Epithelial cell of esophagus (primary cell): ENCODE results near the gene JMJD1C.
"Not testable (repeated sequence)": the region's sequence is repeated elsewhere in the genome, so short reads cannot be mapped to it uniquely, and the experiment has no call there.

Source experiments
- DNase-seq: peaks from one replicate; pipeline ENCODE4 v3.0.0; 2010; ENCODE audit warnings: low read depth
- H3K4me3 ChIP-seq: 2 replicates; pipeline ENCODE4 v1.5.1; 2011; ENCODE audit warnings: mild to moderate bottlenecking, low read length, control low read depth
- TF ChIP-seq, protein P1 (sequence below): IDR thresholded peaks from 2 replicates; pipeline ENCODE4 v1.5.1; 2011; ENCODE audit warnings: low read depth, mild to moderate bottlenecking, low read length, control low read depth, inconsistent platforms; ENCODE audit not compliant: insufficient read depth; ENCODE audit errors: missing control alignments

JMJD1C gene

DNA sequence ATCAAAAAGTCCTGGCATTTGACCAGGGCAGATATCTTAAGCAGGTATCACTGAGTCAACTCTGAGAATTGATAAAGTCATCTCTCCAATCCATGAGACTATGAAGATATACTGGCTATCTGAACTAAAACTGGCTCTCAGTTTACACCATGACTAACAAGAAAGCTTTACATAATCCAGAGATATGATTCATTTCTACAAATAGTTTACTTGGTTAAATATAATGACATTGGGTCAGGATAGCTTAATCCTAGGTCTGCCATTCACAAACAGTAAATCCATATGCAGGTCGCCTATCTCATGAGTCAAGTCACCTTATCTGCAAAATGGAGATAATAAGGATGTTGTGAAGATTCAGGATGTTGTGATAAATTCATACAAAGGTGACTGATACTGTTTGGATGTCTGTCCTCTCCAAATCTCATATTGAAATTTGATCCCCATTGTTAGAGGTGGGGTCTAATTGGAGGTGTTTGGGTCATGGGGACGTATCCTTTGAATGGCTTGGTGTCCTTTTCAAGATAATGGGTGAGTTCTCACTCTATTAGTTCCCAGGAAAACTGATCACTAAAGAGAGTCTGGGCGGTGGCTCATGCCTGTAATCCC lies 117.4 kb downstream of the JMJD1C start:
- no peak overlapping the region for H3K4me3 ChIP-seq
- DNase-seq, result peak; percentile 46
- TF ChIP-seq, protein P1, sequence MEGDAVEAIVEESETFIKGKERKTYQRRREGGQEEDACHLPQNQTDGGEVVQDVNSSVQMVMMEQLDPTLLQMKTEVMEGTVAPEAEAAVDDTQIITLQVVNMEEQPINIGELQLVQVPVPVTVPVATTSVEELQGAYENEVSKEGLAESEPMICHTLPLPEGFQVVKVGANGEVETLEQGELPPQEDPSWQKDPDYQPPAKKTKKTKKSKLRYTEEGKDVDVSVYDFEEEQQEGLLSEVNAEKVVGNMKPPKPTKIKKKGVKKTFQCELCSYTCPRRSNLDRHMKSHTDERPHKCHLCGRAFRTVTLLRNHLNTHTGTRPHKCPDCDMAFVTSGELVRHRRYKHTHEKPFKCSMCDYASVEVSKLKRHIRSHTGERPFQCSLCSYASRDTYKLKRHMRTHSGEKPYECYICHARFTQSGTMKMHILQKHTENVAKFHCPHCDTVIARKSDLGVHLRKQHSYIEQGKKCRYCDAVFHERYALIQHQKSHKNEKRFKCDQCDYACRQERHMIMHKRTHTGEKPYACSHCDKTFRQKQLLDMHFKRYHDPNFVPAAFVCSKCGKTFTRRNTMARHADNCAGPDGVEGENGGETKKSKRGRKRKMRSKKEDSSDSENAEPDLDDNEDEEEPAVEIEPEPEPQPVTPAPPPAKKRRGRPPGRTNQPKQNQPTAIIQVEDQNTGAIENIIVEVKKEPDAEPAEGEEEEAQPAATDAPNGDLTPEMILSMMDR, result no peak

DNA sequence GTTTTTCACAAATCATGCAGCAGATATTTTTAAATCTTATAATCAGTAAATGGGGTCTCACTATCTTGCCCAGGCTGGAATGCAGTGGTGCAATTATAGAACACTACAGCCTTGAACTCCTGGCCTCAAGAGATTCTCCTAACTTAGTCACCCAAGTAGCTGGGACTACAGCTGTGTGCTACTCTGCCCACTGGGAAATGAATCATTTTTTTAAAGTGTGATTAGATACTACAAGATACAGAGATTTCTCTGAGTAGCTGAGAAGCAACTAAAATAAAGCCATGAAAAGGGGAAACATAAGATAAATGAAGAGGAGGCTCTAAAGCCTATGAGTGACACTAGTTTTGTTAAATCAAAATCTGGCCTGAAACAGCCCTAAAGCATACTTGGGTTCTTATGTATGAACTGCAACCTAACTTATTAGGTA lies 119.7 kb downstream of the JMJD1C start:
- DNase-seq, result peak; percentile 17
- TF ChIP-seq, protein P1, result no peak
- H3K4me3 ChIP-seq, result no peak overlapping the region

DNA sequence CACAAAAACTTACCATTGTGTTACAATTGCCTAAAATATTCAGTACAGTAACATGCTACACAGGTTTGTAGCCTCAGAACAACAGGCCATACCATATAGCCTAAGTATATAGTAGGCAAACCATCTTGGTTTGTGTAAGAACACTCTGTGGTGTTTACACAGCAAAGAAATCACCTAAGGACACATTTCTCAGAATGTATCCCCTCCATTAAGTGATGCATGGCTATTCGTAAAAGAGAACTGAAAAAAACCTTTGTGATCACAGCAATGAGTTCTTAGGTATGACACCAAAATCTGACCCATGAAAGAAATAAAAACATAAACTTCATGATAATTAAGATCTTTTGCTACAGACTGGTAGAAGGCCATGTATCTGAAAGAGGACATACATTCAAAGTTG lies 121.5 kb downstream of the JMJD1C start:
- TF ChIP-seq, protein P1, result no peak
- no peak overlapping the region for H3K4me3 ChIP-seq
- DNase-seq, result no peak

DNA sequence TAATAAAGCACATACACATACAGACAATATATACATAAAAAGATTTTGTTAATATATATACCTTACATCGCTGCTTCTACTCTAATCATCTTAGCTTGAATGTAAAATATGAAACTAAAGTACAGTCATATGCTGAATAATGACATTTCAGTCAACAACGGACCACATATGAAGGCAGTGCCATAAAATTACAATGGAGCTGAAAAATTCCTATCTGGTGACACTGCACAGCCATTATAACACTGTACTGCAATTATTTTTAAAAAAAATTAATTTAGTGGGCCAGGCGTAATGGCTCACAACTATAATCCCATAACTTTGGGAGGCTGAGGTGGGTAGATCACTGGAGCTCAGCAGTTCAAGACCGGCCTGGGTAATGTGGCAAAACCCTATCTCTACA lies 122.3 kb downstream of the JMJD1C start:
- no peak overlapping the region for H3K4me3 ChIP-seq
- TF ChIP-seq, protein P1, result no peak

DNA sequence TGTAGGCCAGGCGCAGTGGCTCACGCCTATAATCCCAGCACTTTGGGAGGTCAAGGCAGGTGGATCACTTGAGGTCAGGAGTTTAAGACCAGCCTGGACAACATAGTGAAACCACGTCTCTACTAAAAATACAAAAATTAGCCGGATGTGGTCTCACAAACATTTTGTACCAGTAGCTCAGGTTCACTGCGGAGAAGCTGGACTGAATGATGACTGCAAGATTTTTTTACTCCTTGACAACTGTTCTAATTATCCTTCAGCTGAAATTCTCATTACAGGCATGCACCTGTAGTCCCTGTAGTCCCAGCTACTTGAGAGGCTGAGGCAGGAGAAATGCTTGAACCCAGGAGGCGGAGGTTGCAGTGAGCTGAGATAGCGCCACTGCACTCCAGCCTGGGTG lies 126.1 kb downstream of the JMJD1C start:
- DNase-seq, H3K4me3 ChIP-seq: not testable (repeated sequence)

More for the DNA sequence above, 122.3 kb downstream of the JMJD1C start:
- DNase-seq, result no peak

DNA sequence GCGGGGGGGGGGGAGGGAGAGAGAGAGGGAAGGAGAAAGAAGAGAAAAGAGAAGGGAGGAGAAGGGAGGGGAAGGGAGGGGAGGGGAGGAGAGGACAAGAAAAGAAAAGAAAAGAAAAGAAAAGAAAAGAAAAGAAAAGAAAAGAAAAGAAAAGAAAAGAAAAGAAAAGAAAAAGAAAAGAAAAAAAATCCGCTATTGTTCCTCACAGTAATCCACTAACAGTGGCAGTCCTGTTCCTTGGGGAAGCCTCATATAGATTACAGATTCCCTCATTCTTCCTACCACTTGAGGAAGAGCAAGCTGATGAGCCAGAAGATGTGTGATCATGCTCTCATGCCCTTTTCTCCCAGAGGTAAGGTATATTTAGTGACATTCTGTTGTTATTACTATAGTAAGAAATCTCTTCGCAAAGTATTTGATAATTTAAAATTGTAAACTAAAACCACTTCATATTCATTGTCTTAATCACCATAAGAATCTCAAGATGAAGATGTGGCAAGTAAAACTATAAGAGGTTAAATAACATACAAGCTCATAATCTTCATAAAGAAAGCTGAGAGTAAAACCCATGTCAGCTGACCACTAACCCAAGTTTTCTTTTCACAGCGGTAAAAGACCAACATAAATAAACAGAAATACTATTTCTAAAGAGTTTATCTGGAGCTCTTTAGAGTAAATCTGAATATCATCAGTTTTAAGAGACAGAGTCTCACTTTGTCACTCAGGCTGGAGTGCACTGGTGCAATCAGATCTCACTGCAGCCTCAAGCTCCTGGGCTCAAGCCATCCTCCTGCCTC lies 128.1 kb downstream of the JMJD1C start:
- TF ChIP-seq, protein P1, result no peak
- no peak for DNase-seq
- no peak overlapping the region for H3K4me3 ChIP-seq

DNA sequence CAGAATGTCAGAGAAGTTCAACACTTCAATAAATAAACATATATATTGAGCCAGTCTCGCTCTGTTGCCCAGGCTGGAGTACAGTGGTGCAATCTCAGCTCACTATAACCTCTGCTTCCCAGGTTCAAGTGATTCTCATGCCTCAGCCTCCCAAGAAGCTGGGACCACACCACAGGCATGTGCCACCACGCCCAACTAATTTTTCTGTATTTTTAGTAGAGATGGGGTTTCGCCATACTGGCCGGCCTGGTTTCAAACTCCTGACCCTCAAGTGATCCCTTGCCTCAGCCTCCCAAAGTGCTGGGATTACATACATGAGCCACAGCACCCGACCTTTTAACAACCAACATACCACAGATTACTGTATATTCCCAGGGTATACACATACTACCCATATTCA lies 134.2 kb downstream of the JMJD1C start:
- TF ChIP-seq, protein P1, result no peak
- no peak for DNase-seq
- H3K4me3 ChIP-seq, result no peak overlapping the region
